ENCODE data around the gene KPNA2.

DNA sequence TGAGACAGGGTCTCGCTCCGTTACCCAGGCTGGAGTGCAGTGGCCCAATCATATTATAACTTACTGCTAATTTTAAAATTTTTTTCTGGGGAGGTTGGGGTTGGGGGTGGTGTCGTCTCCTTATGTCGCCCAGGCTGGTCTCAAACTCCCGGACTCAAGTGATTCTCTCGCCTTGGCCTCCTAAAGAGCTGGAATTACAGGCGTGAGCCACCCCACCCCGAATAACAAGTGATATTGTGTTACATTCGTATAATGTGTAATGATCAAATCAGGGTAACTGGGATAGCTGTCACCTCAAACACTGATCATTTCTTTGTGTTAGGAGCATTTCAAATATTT lies 16.2 kb upstream of the KPNA2 start:
- TF ChIP-seq SREBF2 (CRISPR knock-in tag; IDR thresholded peaks at IDR 0.05) (no peak), POLR2AphosphoS5 (IDR thresholded peaks at IDR 0.05; ENCODE audit: control insufficient read depth, insufficient read depth, low read depth, low read length) (no peak)
- TF ChIP-seq, protein P1, sequence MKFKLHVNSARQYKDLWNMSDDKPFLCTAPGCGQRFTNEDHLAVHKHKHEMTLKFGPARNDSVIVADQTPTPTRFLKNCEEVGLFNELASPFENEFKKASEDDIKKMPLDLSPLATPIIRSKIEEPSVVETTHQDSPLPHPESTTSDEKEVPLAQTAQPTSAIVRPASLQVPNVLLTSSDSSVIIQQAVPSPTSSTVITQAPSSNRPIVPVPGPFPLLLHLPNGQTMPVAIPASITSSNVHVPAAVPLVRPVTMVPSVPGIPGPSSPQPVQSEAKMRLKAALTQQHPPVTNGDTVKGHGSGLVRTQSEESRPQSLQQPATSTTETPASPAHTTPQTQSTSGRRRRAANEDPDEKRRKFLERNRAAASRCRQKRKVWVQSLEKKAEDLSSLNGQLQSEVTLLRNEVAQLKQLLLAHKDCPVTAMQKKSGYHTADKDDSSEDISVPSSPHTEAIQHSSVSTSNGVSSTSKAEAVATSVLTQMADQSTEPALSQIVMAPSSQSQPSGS (CRISPR knock-in tag; IDR thresholded peaks at IDR 0.05), result no peak

All from K562 (cell line).